ENCODE measurements around the gene SCAF1. TPM values are rescaled to one million over a fixed set of nuclear protein-coding genes. Genes with fewer than 3 reads are reported as not detected.

The SCAF1 gene
- total and polyA plus RNA-seq, 2 of the 13 experiments (the other 11 are each of a cell fraction or from before 2014, with no cell fraction given) = 3.3 to 6.1 TPM

DNA sequence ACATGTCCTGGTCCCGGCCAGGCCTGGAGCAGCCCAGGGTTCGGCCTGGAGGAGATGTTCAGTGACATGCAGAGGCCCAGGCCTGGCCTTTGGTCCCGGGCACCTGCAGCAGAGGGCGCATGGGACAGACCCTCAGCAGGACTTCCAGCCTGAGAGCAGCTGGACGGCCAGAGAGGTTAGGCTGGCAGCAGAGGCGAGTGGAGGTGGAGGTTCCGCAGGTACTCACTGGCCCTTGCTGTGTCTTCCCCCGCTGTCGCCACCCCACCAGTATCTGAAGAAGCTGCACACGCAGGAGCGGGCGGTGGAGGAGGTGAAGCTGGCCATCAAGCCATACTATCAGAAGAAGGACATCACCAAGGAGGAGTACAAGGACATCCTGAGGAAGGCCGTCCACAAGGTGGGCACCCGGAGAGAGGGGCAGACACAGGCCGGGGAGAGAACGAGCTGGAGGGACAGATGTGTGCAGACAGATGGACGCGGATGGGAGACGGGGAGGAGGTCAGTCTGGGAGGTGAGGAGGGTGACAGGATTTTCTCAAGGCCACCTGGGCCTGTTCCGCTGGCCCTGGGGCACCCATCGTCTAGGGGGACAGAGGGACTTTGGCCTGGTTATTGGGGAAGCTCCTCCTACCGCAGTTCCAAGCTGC is 15.6 kb downstream of the SCAF1 start:
- WGBS (ENCODE audit: low lambda C conversion rate) = 95% methylated on average over 17 of the region's 22 CpGs
- TF ChIP-seq PHF8 (CRISPR knock-in tag; IDR thresholded peaks at IDR 0.05) (no peak), TMF1 (CRISPR knock-in tag; IDR thresholded peaks at IDR 0.05; ENCODE audit: low read depth) (no peak), RBFOX2 (IDR thresholded peaks at IDR 0.05; ENCODE audit: low read depth, low read length) (peak; percentile 53), MTA1 (CRISPR knock-in tag; IDR thresholded peaks at IDR 0.05; ENCODE audit: borderline replicate concordance) (peak; percentile 36; the same call in 1 of the 2 replicates), ZBTB33 (CRISPR knock-in tag; IDR thresholded peaks at IDR 0.05) (0 out of 2 replicates have a peak, but pooled peaks have one; percentile 9)
- TF ChIP-seq, protein P1, sequence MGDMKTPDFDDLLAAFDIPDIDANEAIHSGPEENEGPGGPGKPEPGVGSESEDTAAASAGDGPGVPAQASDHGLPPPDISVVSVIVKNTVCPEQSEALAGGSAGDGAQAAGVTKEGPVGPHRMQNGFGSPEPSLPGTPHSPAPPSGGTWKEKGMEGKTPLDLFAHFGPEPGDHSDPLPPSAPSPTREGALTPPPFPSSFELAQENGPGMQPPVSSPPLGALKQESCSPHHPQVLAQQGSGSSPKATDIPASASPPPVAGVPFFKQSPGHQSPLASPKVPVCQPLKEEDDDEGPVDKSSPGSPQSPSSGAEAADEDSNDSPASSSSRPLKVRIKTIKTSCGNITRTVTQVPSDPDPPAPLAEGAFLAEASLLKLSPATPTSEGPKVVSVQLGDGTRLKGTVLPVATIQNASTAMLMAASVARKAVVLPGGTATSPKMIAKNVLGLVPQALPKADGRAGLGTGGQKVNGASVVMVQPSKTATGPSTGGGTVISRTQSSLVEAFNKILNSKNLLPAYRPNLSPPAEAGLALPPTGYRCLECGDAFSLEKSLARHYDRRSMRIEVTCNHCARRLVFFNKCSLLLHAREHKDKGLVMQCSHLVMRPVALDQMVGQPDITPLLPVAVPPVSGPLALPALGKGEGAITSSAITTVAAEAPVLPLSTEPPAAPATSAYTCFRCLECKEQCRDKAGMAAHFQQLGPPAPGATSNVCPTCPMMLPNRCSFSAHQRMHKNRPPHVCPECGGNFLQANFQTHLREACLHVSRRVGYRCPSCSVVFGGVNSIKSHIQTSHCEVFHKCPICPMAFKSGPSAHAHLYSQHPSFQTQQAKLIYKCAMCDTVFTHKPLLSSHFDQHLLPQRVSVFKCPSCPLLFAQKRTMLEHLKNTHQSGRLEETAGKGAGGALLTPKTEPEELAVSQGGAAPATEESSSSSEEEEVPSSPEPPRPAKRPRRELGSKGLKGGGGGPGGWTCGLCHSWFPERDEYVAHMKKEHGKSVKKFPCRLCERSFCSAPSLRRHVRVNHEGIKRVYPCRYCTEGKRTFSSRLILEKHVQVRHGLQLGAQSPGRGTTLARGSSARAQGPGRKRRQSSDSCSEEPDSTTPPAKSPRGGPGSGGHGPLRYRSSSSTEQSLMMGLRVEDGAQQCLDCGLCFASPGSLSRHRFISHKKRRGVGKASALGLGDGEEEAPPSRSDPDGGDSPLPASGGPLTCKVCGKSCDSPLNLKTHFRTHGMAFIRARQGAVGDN (CRISPR knock-in tag; IDR thresholded peaks at IDR 0.05) = 0 out of 2 replicates have a peak, but pooled peaks have one; percentile 17
- DNase-seq (ENCODE audit: low spot score) (no peak), ATAC-seq (no peak), FAIRE-seq (no peak)
- no peaks in the 10 kb centered on the region for H3K27me3 ChIP-seq (ENCODE audit: control insufficient read depth in 1 of 2, insufficient read depth in 2 of 2, low read length in 2 of 2)
- H4K20me1 ChIP-seq (ENCODE audit: insufficient read depth, low read length) = no peaks in the 10 kb centered on the region
- no peak overlapping the region for H2AFZ ChIP-seq (ENCODE audit: low read length)
- intact Hi-C loops (cut with micrococcal nuclease; ENCODE audit: unreplicated experiment) = no loop called here
- in situ Hi-C loops (cut with HindIII; ENCODE audit: extremely low pct_ligation_motif_present, low pct_unique_long_range_greater_than_20kb) = no loop called here
- POLR2A ChIA-PET = interaction anchor here (1.1 to 2.1 kb wide), 2 partner anchors 10 to 15 kb away, joined by 3 to 7 read pairs; partner anchors contain the start of gene SCAF1
- H3K9ac ChIP-seq (ENCODE audit: insufficient read depth, low read depth, low read length) = no peak overlapping the region
- peaks cover 27 to 81% of the 10 kb centered on the region in 2 experiments for H3K36me3 ChIP-seq (replicated peaks in 1 of 2; ENCODE audit: control insufficient read depth in 1 of 2, insufficient read depth in 2 of 2, low read length in 2 of 2)
- CTCF ChIA-PET (ENCODE audit: low intra/inter-chr PET ratio, low total read pairs) = no interaction called here
- BruUV-seq (replicated peaks) = no TSS peak
- H3K4me2 ChIP-seq (ENCODE audit: low read depth, low read length) = no peak overlapping the region
- peaks cover 14% of the 10 kb centered on the region; the same call in 1 of the 2 replicates for H3K4me1 ChIP-seq (ENCODE audit: insufficient read depth, low read length)
- H3K4me3 ChIP-seq (replicated peaks in 1 of 3; ENCODE audit: insufficient read depth in 1 of 3, low read depth in 2 of 3, low read length in 3 of 3) = no peak overlapping the region
- no peak overlapping the region for H3K27ac ChIP-seq (ENCODE audit: extremely low read length, insufficient read depth, low read length)
- H3K9me3 ChIP-seq (ENCODE audit: low read length) = no peaks in the 10 kb centered on the region
- no peaks in the 10 kb centered on the region for H3K79me2 ChIP-seq (ENCODE audit: insufficient read depth, low read length)

All from HepG2 (cell line).